Measurements from ENCODE around the gene FANCI.

GRCh38 chr15:89329329-89330084 lies 85.7 kb downstream of the FANCI start:
- no peak for TF ChIP-seq CTCF (IDR thresholded peaks at IDR 0.05)
- no peak for TF ChIP-seq POLR2A (IDR thresholded peaks at IDR 0.05)
- no peak for TF ChIP-seq POLR2AphosphoS5 (IDR thresholded peaks at IDR 0.05)
- no peak for TF ChIP-seq EP300 (IDR thresholded peaks at IDR 0.05)
